GM19238 (cell line): ENCODE results near the gene ATRAID.

Experiments
- DNase-seq: peaks from one replicate; pipeline ENCODE4 v3.0.0; 2011; ENCODE audit warnings: low spot score; ENCODE audit not compliant: insufficient read length

The ATRAID gene

DNA sequence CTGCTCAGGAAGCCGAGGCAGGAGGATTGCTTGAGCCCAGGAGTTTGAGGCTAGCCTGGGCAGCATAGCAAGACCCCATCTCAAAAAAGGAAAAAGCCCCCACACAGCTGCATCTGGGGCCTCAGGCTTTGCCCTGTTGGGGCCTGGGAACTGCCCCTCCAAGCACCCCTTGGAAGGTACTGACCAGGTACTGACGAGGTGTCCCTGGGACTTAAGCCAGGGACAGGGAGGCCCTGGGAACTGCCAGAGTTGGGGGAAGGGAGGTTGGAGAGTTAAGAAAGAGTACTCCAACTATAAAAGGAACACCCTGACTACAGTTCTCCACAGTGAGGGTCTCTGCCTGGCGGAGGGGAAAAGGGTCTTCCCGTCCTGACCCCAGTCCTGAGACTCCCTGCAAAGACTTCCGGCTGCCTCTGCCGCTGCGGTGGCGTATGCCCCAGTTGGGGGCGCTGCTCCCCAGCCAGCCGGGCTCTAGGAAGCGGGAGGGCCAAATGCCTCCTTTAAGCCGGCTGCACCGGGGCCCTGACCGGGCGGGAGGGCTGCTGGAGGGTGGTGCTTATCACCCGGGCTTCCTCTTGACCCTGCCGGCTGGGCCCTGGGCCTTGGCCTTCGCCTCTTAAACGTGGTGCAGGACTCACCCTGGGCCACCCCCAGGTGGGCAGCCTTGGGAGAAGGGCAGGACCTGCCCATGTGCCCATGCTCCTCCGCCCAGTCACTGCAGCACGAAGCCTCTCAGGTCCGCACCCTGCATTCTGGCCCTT is 38.2 kb downstream of the ATRAID start:
- peak; percentile 57 for DNase-seq

DNA sequence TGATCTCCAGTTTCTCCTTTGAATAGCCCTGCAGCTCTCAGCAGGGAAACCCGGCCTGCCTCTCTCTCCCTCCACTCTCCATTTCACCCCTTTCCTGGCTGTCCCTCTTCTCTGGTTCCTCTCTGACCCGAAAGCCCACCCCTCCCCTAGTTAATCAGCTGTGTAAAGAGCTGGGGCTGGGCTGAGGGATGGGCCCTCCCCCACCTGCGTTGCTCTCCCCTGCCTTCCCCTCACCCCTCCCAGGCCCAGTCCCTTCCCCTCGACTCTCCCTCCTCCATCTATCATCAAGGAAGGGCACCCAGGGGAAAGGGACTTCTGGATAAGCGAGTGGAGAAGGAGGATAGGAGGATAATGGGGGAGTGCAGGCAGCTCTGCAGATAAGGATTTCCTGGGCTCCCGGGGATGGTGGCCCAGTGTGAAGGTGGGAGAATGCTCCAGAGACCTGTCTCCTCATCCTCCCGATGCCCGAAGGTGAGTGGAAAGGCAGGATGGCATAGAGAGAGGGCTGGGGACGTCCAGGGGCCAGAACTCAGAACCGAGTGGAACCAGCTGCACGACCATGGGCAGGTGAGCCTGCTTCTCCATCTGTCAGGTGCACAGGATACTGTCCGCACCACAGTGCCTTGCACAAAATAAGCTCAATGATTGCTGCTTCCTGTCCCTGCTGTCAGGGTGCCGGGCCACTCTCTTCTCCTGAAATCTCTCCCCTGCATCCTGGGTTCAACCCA is 39.0 kb downstream of the ATRAID start:
- no peak for DNase-seq

DNA sequence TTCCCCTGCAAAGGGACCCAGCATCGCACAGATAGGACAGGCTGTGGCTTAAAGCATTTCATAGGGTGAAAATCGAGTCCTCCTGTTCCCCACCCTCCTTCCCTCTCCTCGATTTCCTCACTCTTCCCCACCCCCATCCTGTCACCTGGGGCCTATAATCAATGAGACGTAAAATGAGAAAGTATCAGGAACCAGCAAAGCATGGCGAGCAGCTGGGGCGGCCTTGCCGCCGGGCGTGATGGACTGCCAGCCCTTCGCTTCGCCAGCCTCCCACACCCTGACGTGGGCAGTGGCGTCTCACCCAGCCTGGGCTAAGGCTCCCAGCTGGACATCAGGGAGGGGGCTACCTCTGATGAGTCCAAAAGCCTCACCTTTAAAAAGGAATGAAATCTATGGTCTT is 39.9 kb downstream of the ATRAID start:
- no peak for DNase-seq

DNA sequence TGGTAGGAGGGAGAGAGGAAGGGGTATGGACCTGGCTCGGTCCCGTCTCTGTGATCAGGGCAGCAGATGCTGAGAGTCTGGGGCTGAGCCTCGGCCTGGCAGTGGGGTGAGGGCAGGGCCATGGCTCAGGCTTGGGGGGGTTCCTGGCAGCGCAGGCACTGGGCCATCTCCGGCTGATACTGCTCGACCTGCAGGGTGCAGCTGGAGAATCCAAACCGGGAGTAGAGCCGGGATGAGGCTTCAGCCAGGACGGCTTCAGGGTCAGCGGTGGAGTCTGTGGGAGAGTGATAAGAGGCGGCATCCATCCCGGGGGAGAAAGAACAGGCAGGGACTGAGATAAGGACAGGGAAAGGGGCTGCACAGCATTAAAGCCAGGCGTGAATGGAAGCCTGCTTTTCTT is 43.3 kb downstream of the ATRAID start:
- no peak for DNase-seq

DNA sequence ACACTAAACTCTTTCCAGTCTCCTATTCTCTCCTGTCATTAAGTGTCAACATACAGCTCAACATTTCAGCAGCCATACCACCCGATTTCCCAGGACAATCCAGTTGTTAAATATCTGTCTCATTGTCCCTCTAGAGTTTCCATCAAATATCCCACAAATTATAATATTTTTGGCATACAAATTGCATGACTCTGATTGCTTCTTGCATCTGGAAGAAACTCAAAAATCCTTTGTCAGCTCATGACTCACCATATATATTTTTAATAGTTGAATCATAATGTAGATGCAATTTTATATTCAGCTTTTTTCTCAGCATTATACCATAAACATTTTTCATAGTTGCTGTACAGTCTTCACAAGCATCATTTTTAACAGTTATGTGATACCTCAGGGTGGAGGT is 43.8 kb downstream of the ATRAID start:
- no peak for DNase-seq

DNA sequence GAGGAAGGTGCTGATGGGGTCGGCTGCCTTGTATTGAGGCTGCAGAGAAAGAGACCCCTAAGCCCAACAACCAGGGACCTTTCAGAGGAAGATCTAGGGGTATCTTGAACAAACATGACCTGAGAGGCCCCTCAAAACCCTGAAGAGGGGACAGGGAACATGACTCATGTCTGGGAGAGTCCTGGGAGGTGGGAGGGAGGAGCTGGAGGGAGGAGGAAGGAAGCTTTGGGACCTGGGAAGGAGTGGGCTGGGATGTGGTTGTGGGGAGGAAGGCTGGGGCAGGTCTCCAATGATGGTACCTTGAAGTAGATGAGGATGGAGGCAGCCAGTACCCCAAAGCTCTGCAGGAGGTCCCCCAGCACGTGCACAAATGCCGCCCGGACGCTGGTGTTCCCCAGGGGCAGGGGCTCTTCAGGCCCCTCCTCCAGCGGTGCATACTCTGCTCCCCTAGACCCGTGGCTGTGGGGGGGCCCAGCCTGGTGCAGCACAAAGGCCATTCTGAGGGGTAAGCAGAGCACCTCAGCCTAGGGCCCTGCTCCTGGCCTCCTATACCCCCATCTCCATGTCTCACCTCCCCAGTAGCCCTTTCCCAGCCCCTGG is 45.1 kb downstream of the ATRAID start:
- DNase-seq = no peak

DNA sequence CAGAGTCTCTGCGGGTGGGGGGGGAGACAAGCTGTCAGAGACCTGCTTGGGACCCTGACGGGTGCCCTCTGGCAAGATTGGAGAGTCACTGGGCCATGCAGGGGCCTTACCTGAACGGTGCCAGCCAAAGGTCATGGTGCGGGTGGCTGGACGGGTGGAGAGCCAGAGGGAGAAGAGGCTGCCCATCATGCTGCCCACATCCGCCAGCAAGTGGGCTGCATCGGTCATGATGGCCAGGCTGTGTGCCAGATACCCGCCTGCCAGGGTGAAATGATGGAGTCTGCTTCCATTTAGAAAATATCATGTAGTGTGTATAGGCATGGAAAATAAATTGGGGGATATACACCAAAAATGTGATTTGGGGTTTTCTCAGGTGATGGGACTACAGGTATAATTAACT is 46.2 kb downstream of the ATRAID start:
- DNase-seq = no peak

DNA sequence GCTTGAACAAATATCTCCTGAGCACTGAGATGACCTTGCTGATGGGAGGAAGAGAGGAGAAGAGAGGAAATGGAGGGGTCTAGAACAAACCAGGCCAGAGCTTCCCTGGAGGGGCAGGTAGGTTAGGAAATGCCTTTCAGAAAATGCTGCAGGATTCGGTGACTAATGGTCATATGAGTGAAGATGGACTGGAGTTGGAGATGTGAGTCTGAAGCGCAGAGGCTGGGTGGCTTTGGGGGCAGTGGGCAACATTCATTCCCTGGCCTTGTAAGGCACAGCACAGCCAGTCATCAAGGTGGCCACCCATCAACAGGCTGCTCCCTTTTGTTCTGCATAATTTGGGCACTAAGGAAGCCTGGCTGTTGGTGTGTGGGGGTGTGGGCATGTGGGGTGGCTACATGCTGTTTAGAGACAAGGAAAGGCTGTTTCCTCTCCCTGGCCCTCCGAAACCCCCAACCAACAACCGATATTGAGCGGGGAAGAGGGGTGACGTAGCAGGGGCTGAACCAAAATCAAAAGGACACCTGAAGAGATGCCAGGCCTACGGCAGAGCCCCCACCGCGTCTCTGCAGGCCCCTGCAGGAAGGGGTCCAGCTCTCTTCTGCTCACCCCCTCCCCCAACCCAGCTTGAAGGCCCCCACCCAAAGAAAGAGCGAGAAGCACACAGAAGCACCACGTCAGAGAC is 49.5 kb downstream of the ATRAID start:
- DNase-seq = no peak

DNA sequence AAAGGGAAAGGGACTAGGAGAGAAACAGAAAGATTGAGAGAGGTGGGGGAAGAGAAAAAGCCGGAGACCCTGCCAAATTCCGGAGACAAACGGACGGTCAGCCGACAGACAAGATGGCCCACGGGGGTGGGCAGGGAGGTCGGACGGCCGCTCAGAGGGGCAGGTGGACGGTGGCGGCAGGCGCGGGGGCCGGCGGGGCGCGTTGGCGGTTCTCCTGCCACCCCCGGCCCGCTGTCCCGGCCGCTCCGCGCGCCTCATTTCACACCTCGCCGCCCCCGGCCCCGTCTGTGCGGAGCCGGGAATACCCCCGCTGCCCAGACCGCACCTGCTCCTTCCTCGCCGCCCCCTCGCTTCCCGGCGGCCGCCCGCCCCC is 50.1 kb downstream of the ATRAID start:
- no peak for DNase-seq

DNA sequence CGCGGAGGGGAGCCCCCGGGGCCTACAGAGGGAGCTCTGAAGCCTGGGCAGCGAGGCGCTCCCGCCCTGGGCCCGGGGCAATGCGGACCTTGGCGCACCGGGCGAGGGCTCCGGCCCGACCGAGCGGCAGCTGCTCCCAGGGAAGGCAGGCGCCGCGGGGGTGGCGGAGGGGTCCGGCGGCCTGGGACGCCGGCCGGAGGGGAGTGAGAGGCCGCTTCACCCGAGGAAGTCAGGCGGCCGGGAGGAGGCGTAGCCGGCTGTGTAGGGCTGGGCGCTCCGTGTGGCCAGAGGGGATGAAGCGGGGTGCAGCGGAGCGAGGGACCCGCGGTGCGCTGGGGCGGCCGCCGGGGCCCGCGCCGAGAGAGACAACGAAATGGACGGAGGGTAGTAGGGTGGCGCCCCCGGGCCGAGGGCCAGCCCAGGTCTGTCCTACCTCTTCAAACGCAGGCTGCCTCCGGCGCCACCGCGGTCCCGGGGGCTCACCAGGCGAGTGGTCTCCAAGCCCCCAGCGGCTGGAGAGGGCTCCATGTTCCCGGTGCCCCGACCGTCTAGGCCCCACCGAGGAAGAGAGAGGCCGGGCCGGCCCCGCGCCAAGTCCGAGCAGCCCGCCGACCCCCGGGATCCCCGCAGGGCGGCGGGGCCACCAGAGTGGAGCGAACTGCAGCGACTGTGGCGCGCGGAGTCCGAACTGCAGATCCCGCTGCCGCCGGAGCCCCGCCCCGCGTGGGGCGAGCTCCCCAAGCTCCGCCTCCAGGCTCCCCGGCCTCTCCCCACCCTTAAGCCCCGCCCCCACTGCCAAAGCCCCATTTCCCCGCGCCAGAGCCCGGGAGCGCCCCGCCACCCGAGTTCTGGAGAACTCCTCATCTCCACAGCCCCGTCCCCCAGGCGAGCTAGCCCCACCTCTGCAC is 50.8 kb downstream of the ATRAID start, which contains the start of gene SLC30A3:
Gene SLC30A3 (minus strand): TSS at position 669 of the 908 bp plus-strand sequence. CDS start 141 bp downstream, at position 528.
- peak; percentile 81 for DNase-seq

DNA sequence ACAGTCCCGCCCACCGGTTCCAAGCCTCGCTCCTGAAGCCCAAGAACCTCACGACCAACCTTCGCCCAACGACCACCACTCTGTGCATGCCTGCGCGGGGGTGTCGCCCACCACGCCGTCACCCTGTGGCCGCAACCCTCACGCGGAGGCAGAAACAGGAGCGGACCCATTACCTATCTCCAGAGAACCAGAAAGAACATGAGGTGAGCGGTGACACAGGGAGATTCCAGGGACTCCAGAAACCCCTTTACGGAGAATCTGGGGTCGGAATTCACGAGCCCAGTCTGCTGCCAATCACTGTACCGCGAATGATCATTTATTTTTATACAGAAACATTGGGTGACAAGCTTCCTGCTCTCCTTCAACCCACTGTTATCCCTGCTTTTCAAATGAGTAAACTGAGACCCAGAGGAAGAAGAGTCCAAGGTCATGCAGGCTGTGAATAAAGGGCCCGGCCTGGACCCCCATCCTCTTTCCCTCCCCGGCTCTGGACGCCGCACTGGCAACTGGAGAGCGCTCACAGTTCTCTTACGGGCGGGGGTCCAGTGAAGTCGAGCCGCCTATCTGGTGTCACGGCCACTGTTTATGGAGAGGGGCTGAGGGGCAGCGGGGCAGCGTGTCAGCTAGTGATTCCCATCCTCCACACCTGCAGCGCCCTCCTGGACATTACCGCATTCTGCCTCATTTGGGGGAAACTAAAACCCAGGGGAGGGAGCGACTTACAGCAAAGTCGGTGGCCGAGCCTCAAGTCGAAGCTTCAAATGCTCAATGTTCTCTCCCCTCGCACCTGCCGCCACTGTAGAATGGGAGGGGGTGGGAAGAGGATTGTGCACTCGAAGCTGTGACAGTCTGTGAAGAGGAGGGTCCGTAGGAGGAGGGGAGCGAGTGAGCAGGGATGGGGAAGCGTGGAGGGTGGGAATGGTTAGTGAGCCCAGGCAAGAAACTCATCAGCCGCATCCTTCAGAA is 51.7 kb downstream of the ATRAID start:
- no peak for DNase-seq

DNA sequence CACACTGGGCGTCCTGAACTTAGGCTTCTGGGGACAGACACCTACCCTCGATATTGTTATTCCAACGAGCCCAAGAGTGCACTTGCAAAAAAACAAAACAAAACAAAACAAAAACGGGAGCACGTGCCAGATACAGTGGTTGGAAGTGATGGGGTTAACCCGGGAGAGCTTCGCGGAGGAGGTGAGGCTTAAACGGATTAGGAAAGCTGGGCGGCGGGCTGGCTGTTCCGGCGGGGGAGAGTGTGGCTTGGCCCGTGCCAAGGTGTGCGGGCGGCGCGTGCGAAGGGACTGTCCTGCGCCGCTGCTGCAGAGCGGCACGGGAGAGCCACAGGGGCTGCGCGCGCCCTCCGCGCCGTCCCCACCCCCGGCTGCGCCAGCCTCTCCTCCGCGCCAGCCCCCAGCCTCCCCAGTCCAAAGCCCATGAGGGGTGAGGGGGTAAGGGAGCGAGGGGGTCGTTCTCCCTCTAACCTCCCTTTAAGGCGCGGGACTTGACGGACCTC is 52.5 kb downstream of the ATRAID start:
- DNase-seq = no peak

DNA sequence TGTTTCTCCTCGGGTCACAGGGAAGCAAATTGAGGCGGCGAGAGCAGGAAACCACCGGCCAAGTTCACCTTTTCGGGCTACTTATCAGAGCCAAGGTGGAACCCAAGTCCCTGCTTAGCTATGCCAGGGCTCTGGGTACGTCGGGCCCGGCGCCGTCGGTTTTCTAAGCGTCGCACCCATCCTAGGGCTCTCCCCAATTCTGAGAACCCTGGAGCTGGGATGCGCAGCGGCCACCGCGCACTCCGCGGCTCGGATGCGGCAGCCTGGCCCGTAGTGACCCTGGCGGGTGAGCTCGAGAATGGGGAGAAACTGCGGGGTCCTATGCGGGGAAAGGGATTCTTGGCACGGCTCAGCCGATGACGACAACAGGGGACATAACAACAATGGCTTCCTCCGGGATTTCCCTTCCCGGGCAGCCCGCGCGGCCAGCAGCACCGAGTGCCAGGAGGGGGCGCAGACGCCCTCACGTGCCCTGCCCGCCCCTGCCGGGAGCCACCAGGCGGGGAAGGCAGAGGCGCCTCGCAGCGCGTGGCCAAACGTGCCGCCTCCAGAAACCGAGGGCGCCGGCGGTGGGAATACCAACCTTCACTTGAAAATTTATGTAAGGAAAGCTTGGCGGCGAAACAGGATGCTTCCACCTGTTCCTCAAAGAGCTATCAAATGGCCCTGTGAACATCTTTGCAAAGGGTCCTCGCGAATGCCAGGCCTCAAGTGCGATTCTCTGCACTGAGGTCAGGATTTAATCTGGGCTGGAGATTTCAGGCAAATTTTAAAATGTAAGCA is 53.1 kb downstream of the ATRAID start:
- DNase-seq = peak; percentile 76

DNA sequence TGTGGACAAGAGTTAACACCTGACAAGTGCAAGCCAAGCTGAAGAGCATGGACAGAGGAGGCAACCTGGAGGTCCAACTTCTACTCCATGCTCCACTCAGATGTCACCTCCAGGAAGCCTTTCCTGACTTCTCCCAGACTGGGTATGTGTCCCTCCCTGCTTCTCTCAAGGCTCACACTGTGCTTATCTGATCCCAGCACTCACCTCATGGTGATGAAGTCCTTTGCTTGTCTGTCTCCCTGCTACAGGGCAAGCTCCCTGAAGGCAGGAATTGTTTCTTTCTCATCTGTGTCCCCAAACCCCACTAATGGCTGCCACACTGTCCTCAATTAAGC is 53.7 kb downstream of the ATRAID start:
- DNase-seq = no peak
